NCI-H146 treated with DMSO at 0.1 percent for 48 hours (cell line): Measurements from ENCODE around the gene CD80.
A peak's percentile ranks its signal among the peaks of the same experiment; 100 is the strongest.
"Not testable (repeated sequence)": the region's sequence is repeated elsewhere in the genome, so short reads cannot be mapped to it uniquely, and the experiment has no call there.

Source experiments
- DNase-seq: peaks from one replicate; lab custom pipeline; 2025; ENCODE audit not compliant: unreplicated experiment; lab: John Stamatoyannopoulos, UW

CD80 gene, protein sequence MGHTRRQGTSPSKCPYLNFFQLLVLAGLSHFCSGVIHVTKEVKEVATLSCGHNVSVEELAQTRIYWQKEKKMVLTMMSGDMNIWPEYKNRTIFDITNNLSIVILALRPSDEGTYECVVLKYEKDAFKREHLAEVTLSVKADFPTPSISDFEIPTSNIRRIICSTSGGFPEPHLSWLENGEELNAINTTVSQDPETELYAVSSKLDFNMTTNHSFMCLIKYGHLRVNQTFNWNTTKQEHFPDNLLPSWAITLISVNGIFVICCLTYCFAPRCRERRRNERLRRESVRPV

DNA sequence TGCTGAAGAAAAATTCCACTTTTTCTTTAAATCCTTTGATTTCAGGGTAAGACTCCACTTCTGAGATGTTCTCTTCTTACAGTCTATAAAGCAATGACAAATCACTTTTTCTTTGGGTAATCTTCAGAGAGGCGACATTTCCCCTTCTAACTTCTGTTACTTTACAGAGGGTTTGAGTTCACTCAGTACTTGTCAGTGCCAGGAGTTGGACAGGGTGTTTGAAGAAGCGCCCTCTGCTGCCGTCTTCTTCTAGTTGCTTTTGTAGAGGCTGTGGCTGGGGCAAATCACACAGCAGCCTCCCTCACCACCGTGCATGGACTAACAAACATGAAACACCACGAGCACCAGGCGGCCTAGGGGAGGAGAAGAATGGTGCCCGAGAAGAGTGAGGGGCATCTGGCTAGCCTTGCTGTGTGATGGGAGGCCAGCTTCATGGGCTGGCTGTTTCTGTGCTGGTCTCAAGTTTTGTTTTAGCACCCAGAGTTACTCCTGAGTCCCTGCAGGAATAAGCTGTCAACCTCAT is at the start of gene CD80:
Gene CD80, minus strand, starts transcription at position 174 of the 523 bp plus-strand sequence. CDS start 1,886 bp downstream, outside the sequence.
- peak; percentile 45 for DNase-seq

DNA sequence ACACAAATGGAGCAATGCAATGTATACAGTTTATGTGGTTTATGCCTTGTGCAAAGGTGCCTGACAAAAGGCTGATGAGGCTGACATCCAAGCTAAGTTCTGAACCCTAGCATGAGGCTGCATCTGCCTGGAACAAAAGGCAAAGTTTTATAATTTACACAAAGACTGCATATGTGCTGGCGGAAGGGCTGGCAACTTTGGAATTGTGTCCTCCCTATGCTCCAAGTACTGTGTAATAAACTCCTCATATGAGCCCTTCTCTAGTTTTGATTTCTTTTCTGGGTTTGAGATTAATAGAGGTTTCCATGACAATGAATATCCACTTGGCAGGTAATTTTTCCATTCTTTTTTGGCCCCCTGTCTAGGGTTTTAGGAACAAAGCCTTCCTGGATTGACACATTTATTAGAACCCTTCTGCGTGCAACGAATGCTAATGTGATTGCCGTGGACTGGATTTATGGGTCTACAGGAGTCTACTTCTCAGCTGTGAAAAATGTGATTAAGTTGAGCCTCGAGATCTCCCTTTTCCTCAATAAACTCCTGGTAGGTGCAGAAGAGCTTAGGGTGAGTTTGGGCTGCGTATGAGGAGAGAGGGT is 49.1 kb upstream of the CD80 start:
- no peak for DNase-seq

DNA sequence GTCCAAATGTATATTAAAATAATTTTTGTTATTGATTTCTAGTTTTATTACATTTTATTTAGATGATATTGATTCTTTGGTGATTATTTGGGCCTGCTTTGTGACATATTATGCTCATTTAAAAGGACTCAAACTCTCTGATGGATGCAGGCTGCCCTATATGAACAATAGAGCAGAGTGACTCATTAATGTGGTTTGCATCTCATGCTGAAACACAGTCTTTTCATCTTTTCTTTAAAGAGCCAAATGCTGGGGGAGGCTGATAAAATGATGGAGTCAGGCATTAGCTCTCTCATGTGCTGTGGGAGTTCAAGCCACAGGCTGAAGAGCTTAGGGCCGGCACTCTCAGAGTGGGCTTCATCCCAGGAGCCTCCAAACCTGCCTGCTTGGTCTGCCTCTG is 45.5 kb upstream of the CD80 start:
- no peak for DNase-seq

DNA sequence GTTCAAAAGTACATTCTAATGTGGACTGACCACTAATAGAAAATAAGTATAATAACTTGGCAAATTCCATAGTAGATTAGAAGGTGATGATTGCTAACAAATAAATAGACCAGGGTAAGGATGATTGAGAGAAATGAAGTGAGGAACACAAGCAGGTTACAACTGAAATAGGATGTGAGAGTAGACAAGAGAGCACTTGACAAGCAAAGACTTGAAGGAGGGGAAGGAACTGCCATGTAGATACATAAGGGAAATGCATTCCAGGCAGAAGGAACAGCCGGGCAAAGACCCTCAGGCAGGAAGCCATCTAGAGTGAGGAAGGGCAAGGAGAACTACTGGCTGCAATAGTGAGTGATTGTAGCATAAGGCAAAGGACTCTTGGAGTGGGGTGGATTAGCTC is 43.3 kb upstream of the CD80 start:
- DNase-seq, result no peak

- DNase-seq, result no peak
Measured at GRCh38 chr3:119601154-119601553, 41.7 kb upstream of the CD80 start.

DNA sequence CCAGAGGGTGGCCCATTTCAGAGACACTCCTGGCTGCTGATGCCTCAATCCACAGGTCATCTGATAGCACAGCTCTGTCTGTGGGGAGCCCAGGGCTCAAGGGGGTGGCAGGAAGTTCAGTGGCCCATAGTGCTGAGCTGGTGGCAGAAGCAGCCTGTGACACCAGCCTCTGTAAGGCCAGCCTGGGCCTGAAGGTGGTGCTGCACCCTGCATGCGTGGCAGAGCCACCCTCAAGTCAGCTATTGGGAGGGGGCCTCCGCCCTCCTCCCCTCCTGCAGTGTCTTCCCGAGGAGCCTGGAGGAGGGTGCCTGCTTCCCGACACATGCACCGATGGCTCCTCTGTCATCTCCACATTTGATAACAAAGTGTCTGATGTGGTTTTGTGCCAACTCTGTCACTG is 41.3 kb upstream of the CD80 start:
- no peak for DNase-seq

DNA sequence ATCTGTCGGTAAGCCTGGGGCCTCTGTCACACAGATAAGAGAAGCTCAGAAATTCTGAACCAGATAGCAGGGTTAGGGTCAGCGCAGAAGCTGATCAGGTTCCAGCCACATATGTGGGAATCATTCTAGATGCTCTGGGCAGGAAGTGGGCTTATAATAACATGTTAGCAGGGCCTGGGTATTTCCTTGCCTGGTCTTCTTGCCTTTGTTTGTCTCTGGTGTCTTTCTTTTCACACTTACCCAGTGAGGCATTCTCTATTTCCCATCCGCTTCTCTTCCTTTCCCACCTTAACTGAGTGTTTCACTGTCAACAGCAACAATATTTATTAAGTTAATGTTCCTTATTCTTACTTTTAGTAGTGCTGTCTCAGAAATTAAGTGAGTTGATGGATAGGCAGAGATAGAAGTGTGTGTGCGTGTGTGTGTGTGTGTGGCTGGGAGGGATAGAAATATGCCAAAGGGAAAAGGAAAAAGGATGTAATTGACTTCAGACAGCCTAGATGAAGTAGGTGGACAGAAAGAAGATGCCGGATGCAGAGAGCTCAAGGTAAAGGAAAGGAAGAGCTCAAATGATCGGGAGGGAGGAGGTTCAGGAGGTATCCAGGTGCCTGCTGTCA is 40.3 kb upstream of the CD80 start:
- no peak for DNase-seq

- no peak for DNase-seq
Measured at GRCh38 chr3:119598410-119599098, 39.1 kb upstream of the CD80 start.

DNA sequence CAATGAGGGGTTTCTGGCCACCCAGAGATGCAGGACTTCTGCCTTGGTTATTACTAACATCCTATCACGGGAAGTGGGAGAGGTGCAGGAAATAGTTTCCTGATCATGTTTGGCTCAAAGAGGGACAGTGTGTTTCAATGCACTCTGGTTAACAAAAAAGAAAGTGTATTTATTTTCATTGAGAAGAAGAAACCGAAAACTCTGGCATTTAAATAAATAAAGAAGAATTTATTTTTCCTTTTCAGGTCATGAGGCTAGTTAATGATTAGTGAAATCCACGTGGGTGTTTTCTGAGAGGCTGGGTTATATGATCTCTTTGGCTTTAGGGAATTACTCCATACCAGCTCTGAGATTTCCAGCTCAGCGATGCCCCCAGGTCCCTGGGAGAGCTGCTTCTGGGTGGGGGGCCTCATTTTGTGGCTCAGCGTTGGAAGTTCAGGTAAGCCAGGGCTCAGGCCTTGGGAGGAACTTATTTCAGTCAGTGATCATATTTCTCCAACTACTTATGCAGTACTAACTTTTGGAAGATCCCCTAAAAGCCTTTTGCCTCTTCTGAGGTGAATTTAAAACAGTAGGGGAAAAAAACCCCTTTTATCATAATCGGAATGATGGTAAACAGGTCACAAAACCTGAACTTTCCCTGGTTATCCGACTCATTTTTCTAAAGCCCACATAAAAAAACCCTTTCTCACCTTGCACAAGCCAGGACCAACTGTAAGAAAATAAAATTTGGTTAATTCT is 38.3 kb upstream of the CD80 start, which contains the start of gene PLA1A:
Gene PLA1A, plus strand, starts transcription at position 338 of the 741 bp plus-strand sequence. Its CDS starts 29 bp downstream, at position 367.
- DNase-seq, result no peak

DNA sequence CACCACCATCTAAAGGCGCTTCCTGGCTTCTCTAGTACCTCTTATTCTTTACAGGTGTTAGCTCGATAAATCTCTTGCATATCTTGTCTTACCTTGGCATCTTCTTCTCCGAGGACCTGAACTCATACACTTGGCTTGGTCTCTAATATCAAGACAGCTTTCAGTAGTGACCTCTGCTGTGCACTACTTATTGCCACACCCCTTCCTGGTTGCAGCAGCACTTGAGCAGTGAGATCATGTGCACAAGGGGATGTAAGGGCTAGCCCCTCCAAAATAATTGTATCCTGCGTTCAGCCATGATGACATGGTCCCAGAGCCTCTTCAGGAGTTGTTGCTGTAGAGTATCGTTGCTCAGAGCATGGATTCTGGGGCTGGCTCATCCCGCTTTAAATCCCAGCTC is 37.0 kb upstream of the CD80 start:
- DNase-seq, result no peak

- DNase-seq, result no peak
Measured at GRCh38 chr3:119595639-119596334, 36.4 kb upstream of the CD80 start.

DNA sequence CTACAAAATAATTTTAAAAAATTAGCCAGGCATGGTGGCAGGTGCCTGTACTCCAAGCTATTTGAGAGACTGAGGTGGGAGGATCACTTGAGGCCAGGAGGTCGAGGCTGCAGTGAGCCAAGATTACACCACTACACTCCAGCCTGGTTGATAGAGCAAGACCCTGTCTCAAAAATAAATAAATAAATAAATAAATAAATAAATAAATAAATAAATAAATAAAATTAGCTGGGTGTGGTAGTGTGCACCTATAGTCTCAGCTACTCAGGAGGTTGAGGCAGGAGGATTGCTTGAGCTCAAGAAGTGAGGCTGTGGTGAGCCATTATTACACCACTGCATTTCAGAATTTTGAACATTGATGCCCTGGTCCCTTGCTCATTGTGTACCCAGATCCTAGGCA is 35.5 kb upstream of the CD80 start:
- DNase-seq, result not testable (repeated sequence)

- DNase-seq, result no peak
Measured at GRCh38 chr3:119594066-119594465, 34.7 kb upstream of the CD80 start.

DNA sequence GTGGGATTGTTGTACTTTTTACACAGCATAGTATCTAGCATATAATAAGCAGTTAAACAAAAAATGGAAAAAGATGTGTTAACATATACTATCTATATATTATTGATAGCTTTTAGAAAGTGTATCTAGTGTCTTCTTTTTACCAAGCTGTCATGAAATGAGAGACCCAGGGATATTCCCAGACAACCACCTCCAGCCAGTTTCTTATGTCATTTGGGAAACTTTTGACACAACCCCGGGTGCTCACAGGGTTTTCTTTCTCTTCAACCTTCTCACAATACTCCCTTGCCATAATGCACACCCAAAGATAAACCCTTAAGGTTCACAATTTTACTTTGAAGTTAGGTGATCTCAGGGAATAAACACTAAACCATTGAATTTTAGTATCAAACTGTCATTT is 33.4 kb upstream of the CD80 start:
- DNase-seq, result no peak

GRCh38 chr3:119590706-119591105 is 31.3 kb upstream of the CD80 start:
- no peak for DNase-seq

DNA sequence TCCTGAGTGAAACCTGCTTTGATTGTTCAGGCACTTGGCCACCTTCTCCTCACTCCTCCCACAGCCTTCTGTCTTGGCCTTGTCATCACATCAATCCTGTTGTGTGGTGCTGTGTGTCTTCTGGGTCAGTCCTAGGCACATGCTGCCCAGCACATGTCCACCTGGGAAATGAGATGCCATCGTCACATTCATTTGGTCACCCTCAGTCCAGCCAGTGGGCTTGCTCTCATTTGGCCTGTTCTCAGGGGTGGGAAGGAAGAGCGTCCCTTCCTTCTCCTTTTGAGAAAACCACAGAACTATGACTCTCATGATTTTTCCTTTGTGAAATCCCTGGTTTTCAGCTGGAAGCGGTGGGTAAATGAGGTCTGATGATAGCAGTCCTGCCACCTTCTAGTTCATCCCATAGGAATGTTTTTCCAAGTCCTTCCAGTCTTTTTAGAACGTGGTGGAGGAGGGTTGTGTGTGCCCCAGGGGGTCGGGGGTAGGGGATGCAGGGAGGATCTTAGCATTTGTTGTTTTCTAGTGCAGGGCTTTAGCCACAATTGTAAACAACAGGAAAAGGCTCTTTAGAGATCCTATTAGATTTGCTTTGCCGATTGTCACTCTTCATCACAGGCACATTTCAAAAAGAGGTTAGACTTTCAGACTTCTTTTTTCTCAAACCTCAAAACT is 29.8 kb upstream of the CD80 start:
- DNase-seq, result no peak

DNA sequence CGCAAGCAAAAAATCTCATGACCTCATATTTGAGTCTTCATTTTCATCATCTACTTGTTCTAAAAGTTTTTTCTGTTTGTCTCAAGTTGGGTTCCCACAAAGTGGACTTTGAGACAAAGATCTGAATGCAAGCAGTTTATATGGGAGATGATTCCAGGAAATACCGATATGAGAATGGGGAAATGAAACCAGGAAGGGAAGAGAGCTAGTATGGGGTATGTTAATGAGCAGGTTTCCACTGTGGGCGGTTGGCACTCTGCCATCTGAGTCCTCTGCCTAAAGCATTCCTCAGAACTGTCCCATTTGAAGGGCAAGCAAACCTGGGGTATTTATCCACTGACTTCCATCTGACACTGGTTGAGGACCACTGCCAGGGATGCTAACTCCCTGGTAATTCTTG is 28.7 kb upstream of the CD80 start:
- DNase-seq, result no peak

- DNase-seq, result no peak
Measured at GRCh38 chr3:119586733-119587172, 27.3 kb upstream of the CD80 start.

GRCh38 chr3:119585856-119586570 is 26.6 kb upstream of the CD80 start:
- no peak for DNase-seq
